Measurements from ENCODE around the gene UROS. TPM values are rescaled to one million over a fixed set of nuclear protein-coding genes. Genes with fewer than 3 reads are reported as not detected.

UROS gene
- total and polyA plus RNA-seq, 2 of the 4 experiments (the other 2 are of a cell fraction), result 48.7 to 56.5 TPM

GRCh38 chr10:125820701-125821100, 2.4 kb downstream of the UROS start:
- ATAC-seq (ENCODE audit: low read depth) (no peak), DNase-seq (no peak)
- no peak overlapping the region for H3K4me3 ChIP-seq (ENCODE audit: insufficient read depth, low read depth, low read length)
- H3K9ac ChIP-seq (ENCODE audit: low read depth, low read length), result no peak overlapping the region
- no peak overlapping the region for H3K14ac ChIP-seq (replicated peaks; ENCODE audit: low read depth, low read length)
- dilution Hi-C loops (cut with HindIII; ENCODE audit: low sequenced_read_pairs, unreplicated experiment), result no loop called here
- peaks cover 3% of the 10 kb centered on the region for H3K36me3 ChIP-seq (ENCODE audit: control insufficient read depth, insufficient read depth, low read length)
- H2BK20ac ChIP-seq (ENCODE audit: low read depth, low read length), result no peak overlapping the region
- H2BK120ac ChIP-seq (ENCODE audit: low read depth, low read length), result no peak overlapping the region
- no peak for TF ChIP-seq RFX5 (IDR thresholded peaks at IDR 0.05; ENCODE audit: low read depth, low read length)
- no peak overlapping the region for H3K23ac ChIP-seq (ENCODE audit: low read depth, low read length)
- no peak overlapping the region for H2AFZ ChIP-seq (replicated peaks; ENCODE audit: low read length, poor library complexity)
- peaks cover 20 to 40% of the 10 kb centered on the region in 2 experiments for H3K79me1 ChIP-seq (ENCODE audit: low read depth in 1 of 2, low read length in 2 of 2)
- H3K4me2 ChIP-seq (ENCODE audit: low read depth, low read length), result no peak overlapping the region
- no TSS peak for BruUV-seq (replicated peaks)
- H2BK15ac ChIP-seq (ENCODE audit: low read depth, low read length), result no peak overlapping the region
- H4K5ac ChIP-seq (ENCODE audit: low read depth, low read length), result no peak overlapping the region
- H4K8ac ChIP-seq (ENCODE audit: low read depth in 2 of 2, low read length in 2 of 2), result no peak overlapping the region
- no peak overlapping the region for H3K27ac ChIP-seq (ENCODE audit: insufficient read depth, low read length)
- H2AK9ac ChIP-seq (replicated peaks; ENCODE audit: low read depth, low read length, poor library complexity), result no peak overlapping the region
- no peak overlapping the region for H2BK5ac ChIP-seq (ENCODE audit: low read depth, low read length, poor library complexity, severe bottlenecking)
- H3K27me3 ChIP-seq (ENCODE audit: control insufficient read depth, insufficient read depth, low read length), result no peaks in the 10 kb centered on the region
- H3K18ac ChIP-seq (ENCODE audit: low read depth, low read length), result no peak overlapping the region
- no peak overlapping the region for H3K56ac ChIP-seq (ENCODE audit: extremely low read depth, insufficient read depth, low read length)
- H4K91ac ChIP-seq (ENCODE audit: insufficient read depth, low read depth, low read length), result no peak overlapping the region
- H3K4me1 ChIP-seq (ENCODE audit: control insufficient read depth, insufficient read depth, low read length), result peaks cover 6% of the 10 kb centered on the region; the same call in 1 of the 2 replicates
- no CpG with 5 or more reads among the region's 1 CpG for WGBS, 2 experiments (ENCODE audit: extremely low coverage in 2 of 2, insufficient read length in 1 of 2)
- H3K9me3 ChIP-seq (ENCODE audit: control insufficient read depth, insufficient read depth, low read length), result no peaks in the 10 kb centered on the region
- in situ Hi-C loops (cut with MboI; ENCODE audit: low sequenced_read_pairs), result no loop called here
- ChIA-PET POLR2A (ENCODE audit: unreplicated experiment) (no interaction called here), CTCF (no interaction called here)
- intact Hi-C loops (cut with micrococcal nuclease), result no loop called here
- no peak overlapping the region for H2AK5ac ChIP-seq (ENCODE audit: low read depth, low read length)
- no peaks in the 10 kb centered on the region for H3K9me1 ChIP-seq (ENCODE audit: insufficient read depth, low read length)
- H4K20me1 ChIP-seq (ENCODE audit: insufficient read depth, low read length), result peaks cover 8% of the 10 kb centered on the region; the same call in 1 of the 2 replicates
- H3K4ac ChIP-seq (ENCODE audit: low read depth, low read length), result no peak overlapping the region

Data from IMR-90 (cell line).